SJSA1 (cell line): ENCODE data around the gene PKD1L1. TPM values are rescaled to one million over a fixed set of nuclear protein-coding genes. Genes with fewer than 3 reads are reported as not detected.
"Not testable (repeated sequence)": the region's sequence is repeated elsewhere in the genome, so short reads cannot be mapped to it uniquely, and the experiment has no call there.

Experiments
- DNase-seq, 2 experiments: peaks; one replicate each; pipeline ENCODE4 v3.0.0-alpha.2; 2015 to 2020; ENCODE audit warnings: low spot score in 2 of 2, low read depth in 1 of 2
- H3K27ac ChIP-seq: fragments of 250-450 bp; sonication (Bioruptor Pico); 2 replicates; pipeline ENCODE4 v1.5.1; 2020; ENCODE audit warnings: mild to moderate bottlenecking, moderate library complexity
- H3K27me3 ChIP-seq: fragments of 250-450 bp; sonication (Bioruptor Pico); replicated peaks from 2 replicates; pipeline ENCODE4 v1.5.1; 2020; ENCODE audit warnings: mild to moderate bottlenecking, moderate library complexity
- H3K36me3 ChIP-seq: fragments of 250-450 bp; sonication (Bioruptor Pico); 2 replicates; pipeline ENCODE4 v1.5.1; 2020; ENCODE audit warnings: mild to moderate bottlenecking
- H3K4me1 ChIP-seq: fragments of 250-450 bp; sonication (Bioruptor Pico); replicated peaks from 2 replicates; pipeline ENCODE4 v1.6.1; 2021; ENCODE audit warnings: mild to moderate bottlenecking
- H3K4me3 ChIP-seq: fragments of 250-450 bp; sonication (Bioruptor Pico); 2 replicates; pipeline ENCODE4 v1.5.1; 2020; ENCODE audit warnings: mild to moderate bottlenecking
- H3K9me3 ChIP-seq: fragments of 250-450 bp; sonication (Bioruptor Pico); replicated peaks from 2 replicates; pipeline ENCODE4 v1.5.1; 2020; ENCODE audit warnings: mild to moderate bottlenecking
- total RNA-seq: library from RNA; depleted of rRNA; stranded (reverse); fragments of >200 nt; shearing (Covaris generic); gene quantifications from 2 replicates; pipeline ENCODE4 v1.2.3, GENCODE V29; 2014

PKD1L1 gene
- total RNA-seq, 1 experiment from 2014 or later = 0.53 TPM

GRCh38 chr7:47938574-47939165 lies 9.6 kb downstream of the PKD1L1 start:
- no peak overlapping the region for H3K27ac ChIP-seq

GRCh38 chr7:47937711-47938573 lies 10.3 kb downstream of the PKD1L1 start:
- Histone ChIP-seq H3K27me3 (no peaks in the 10 kb centered on the region), H3K4me3 (no peak overlapping the region), H3K36me3 (no peaks in the 10 kb centered on the region), H3K4me1 (peaks cover 24% of the 10 kb centered on the region), H3K27ac (no peak overlapping the region), H3K9me3 (no peaks in the 10 kb centered on the region)
- DNase-seq = peak in 1 of 2 experiments; percentile 32

More at GRCh38 chr7:47938574-47939165, 9.6 kb downstream of the PKD1L1 start:
- peaks cover 24% of the 10 kb centered on the region for H3K4me1 ChIP-seq
- no peaks in the 10 kb centered on the region for H3K9me3 ChIP-seq
- peak in 1 of 2 experiments; percentile 32 for DNase-seq
- H3K27me3 ChIP-seq = no peaks in the 10 kb centered on the region
- H3K36me3 ChIP-seq = no peaks in the 10 kb centered on the region
- no peak overlapping the region for H3K4me3 ChIP-seq

- Histone ChIP-seq H3K4me1 (peaks cover 24% of the 10 kb centered on the region), H3K9me3 (no peaks in the 10 kb centered on the region), H3K36me3 (no peaks in the 10 kb centered on the region), H3K4me3 (no peak overlapping the region), H3K27ac (no peak overlapping the region), H3K27me3 (no peaks in the 10 kb centered on the region)
- DNase-seq = peak in 1 of 2 experiments; percentile 27
Measured at GRCh38 chr7:47937065-47937687, 11.1 kb downstream of the PKD1L1 start.

DNA sequence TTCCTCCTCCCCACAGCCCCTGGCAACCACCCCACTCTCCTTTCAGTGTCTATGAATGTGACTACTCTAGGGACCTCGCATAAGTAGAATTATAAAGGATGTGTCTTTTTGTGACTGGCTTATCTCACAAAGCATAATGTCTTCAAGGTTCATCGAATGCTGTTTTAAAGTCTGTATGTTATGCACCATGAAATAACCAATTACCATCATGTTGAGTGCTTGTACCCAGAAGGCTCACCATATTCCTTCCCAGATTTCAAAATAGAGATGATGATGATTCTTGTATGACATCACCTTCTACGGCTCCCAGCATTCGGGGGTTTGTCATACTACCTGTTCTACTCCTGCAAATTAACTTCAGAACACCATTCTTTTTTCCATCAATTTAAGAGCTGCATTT lies 11.9 kb downstream of the PKD1L1 start:
- DNase-seq = no peak
- Histone ChIP-seq H3K27ac (no peak overlapping the region), H3K9me3 (no peaks in the 10 kb centered on the region), H3K36me3 (no peaks in the 10 kb centered on the region), H3K4me3 (no peak overlapping the region), H3K4me1 (peaks cover 15% of the 10 kb centered on the region), H3K27me3 (no peaks in the 10 kb centered on the region)

GRCh38 chr7:47935336-47935735 lies 12.9 kb downstream of the PKD1L1 start:
- no peaks in the 10 kb centered on the region for H3K36me3 ChIP-seq
- no peaks in the 10 kb centered on the region for H3K27me3 ChIP-seq
- no peak overlapping the region for H3K4me3 ChIP-seq
- no peak overlapping the region for H3K27ac ChIP-seq
- H3K9me3 ChIP-seq = no peaks in the 10 kb centered on the region
- DNase-seq = peak in 1 of 2 experiments; percentile 30
- peaks cover 5% of the 10 kb centered on the region for H3K4me1 ChIP-seq

DNA sequence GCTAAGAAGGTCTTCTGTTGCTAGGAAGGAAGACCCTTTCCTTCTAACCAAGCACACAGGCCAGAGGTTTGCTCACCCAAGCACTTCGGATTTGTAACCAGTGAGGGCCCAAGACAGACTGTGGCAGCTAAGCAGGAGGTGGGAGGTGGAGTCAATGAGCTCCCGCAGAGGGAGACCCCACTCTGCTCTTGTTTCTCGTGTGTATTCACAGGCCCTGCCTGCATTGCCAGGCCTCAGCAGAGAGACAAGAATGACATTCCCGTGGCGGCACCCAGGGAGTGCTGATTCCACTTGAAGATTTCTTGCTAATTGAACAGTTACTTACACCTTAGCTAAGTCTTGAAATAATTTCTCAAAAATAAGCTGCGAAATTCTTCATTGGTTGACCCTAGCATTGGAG lies 13.4 kb downstream of the PKD1L1 start:
- H3K27me3 ChIP-seq = no peaks in the 10 kb centered on the region
- peaks cover under 1% of the 10 kb centered on the region for H3K4me1 ChIP-seq
- H3K27ac ChIP-seq = no peak overlapping the region
- no peaks in the 10 kb centered on the region for H3K36me3 ChIP-seq
- no peak for DNase-seq
- no peaks in the 10 kb centered on the region for H3K9me3 ChIP-seq
- H3K4me3 ChIP-seq = no peak overlapping the region

DNA sequence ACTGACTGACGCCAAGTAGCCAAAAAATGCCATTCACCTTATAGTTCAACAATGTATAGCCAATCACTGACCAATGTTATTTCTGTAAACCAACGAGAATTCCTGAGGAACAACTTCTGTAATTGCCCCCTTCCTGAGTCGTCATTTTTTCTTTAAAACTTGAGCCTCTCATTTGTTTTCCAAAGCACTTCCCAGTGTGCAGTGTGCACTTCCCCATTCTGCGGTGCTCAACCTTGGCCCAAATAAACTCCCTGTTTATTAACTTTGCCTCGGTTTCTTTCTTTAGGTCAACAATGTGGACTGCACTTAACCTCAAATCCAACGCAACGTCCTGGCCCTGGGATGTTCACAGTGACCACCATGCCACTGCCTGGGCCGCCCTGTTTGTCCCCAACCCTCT lies 15.1 kb downstream of the PKD1L1 start:
- no peaks in the 10 kb centered on the region for H3K27me3 ChIP-seq
- H3K4me3 ChIP-seq = no peak overlapping the region
- H3K36me3 ChIP-seq = no peaks in the 10 kb centered on the region
- H3K4me1 ChIP-seq = no peaks in the 10 kb centered on the region; the same call in 1 of the 2 replicates
- no peaks in the 10 kb centered on the region for H3K9me3 ChIP-seq
- H3K27ac ChIP-seq = no peak overlapping the region
- DNase-seq = no peak

DNA sequence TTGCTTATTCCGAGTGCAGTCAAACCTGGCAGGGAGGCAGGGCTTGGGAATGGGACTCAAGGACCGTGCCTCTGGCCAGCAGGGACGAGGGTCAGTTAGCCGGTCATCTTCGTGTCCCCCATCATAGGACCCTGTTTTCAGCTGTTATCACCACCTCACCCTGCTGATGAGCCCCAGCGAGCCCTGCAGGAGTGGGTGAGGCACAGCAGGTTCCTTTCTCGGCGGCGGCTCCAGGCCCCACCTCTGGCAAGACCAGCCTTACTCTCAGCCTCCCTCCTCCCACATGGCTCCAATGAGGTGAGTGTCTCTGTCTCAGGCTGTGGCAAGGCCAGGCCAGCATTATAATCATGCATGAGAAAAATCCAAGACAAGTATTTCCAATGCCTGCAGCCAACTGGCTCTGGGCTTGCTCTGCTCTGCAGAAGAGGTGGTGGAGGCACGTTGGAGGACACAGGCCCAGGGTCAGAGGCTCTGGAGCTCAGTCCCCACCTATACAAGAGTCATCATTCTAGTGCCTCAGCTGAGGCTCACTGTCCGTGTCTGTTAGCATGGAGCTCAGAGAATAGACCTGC lies 15.7 kb downstream of the PKD1L1 start:
- Histone ChIP-seq H3K27ac (no peak overlapping the region), H3K4me3 (no peak overlapping the region), H3K27me3 (no peaks in the 10 kb centered on the region), H3K36me3 (no peaks in the 10 kb centered on the region), H3K9me3 (no peaks in the 10 kb centered on the region), H3K4me1 (no peaks in the 10 kb centered on the region; the same call in 1 of the 2 replicates)
- DNase-seq = peak in 1 of 2 experiments; percentile 40

DNA sequence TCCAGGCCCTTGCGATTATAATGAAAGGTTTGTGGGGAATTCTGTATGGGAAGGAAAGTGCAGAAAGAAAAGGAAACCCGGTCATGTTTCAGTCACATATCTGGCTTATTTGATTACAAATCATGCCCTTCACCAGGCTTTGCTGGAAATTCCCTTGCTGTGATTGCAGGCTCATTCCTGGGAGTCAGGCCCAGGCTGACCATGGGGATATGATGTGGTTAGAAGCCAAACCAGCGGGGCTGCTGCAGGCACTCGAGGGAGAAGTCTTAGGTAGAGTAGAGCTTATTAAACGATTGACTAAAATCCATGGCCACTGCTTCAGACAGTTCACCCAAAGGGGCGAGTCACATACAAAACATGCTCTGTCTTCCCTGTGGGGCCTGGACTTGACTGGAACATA lies 16.2 kb downstream of the PKD1L1 start:
- no peak for DNase-seq
- no peak overlapping the region for H3K4me3 ChIP-seq
- H3K27ac ChIP-seq = no peak overlapping the region
- no peaks in the 10 kb centered on the region for H3K27me3 ChIP-seq
- no peaks in the 10 kb centered on the region for H3K36me3 ChIP-seq
- no peaks in the 10 kb centered on the region for H3K9me3 ChIP-seq
- H3K4me1 ChIP-seq = no peaks in the 10 kb centered on the region; the same call in 1 of the 2 replicates

DNA sequence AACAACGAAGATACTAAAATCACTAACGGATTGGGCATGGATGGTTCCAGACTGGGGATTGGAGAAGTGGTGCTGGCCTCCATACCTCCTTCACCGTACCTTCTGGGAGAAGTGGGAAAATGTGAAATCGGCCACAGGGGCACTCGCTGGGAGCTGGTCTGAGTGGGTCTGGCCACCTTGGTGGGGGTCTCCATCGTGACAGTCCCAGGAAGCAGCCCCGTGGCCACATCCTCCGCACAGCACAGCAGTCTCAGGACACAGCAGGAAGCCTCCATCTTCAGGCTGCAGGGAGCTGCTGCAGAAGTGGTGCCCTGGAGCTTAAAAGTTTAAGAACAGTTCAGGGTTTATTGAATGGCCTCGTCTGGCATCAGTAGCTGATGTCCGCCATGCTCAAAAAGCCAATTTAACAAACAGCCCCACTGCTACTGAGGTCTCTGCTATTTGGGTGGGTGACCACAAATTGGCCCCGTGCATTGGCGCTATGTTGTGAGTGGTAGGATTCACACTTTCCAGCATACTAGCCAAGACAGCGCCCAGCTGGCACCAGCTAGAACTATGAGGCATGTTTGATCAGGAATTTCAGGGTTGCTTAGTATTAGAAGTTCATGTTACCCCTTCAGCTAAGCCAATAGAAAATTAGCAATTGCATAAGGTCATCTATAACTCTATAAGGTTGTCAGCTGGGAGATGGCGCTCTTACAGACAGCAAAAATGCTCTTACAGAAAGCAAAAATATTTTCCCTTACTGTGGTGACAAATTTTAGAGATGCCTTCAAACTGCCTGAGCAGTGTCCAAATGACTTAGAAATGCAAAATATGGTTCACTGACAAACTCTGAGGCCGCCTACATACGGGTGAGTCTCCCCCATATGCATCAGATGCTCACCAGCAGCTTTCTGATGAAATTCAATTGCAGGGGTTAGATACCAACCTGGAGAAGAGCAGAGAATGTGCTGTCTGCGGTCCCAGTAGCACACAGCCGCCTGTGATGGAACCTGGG lies 17.0 kb downstream of the PKD1L1 start:
- H3K36me3 ChIP-seq = no peaks in the 10 kb centered on the region
- DNase-seq = peak in 1 of 2 experiments; percentile 19
- no peak overlapping the region for H3K27ac ChIP-seq
- H3K4me1 ChIP-seq = no peaks in the 10 kb centered on the region; the same call in 1 of the 2 replicates
- H3K4me3 ChIP-seq = no peak overlapping the region
- H3K27me3 ChIP-seq = no peaks in the 10 kb centered on the region
- no peaks in the 10 kb centered on the region for H3K9me3 ChIP-seq

DNA sequence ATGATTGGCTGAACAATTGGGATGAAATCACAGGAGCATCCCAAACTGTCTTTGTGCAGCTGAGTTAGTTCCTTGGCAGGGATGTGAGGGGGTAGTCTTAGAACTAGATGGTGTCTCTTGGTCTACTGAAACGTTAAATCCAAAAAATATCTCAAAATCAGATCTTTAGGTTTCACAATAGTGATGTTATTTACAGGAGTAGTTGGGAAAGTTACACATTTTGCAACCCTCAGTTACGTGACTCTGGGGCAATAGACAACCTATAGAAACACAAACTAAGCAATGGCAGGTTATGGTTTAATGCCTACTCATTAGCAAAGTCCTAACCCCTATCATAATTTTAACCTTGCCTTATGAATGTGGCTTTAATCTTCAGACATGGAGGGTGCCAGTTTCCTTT lies 24.0 kb downstream of the PKD1L1 start:
- H3K9me3 ChIP-seq = no peaks in the 10 kb centered on the region
- no peaks in the 10 kb centered on the region for H3K36me3 ChIP-seq
- no peak overlapping the region for H3K4me3 ChIP-seq
- DNase-seq = no peak
- H3K4me1 ChIP-seq = no peaks in the 10 kb centered on the region
- H3K27ac ChIP-seq = no peak overlapping the region
- no peaks in the 10 kb centered on the region for H3K27me3 ChIP-seq

- H3K4me3 ChIP-seq = not testable (repeated sequence)
Measured at GRCh38 chr7:47923081-47923875, 25.0 kb downstream of the PKD1L1 start.

More at GRCh38 chr7:47923081-47923875, 25.0 kb downstream of the PKD1L1 start:
- H3K9me3 ChIP-seq, H3K27ac ChIP-seq, H3K27me3 ChIP-seq, H3K4me1 ChIP-seq, DNase-seq, H3K36me3 ChIP-seq: not testable (repeated sequence)
